Measurements from ENCODE around the gene INCENP. TPM values are rescaled to one million over a fixed set of nuclear protein-coding genes. Genes with fewer than 3 reads are reported as not detected.
A peak's percentile ranks its signal among the peaks of the same experiment; 100 is the strongest.

The INCENP gene
- total RNA-seq, 1 donor from 2014 or later = 21.6 TPM

- intact Hi-C loops (cut with DNase I) = no loop called here
- Histone ChIP-seq H3K27me3 (ENCODE audit: low read depth) (peaks cover 38% of the 10 kb centered on the region), H3K27ac (no peak overlapping the region), H3K36me3 (no peaks in the 10 kb centered on the region), H3K4me1 (peaks cover 8% of the 10 kb centered on the region), H3K4me3 (no peak overlapping the region), H3K9me3 (no peaks in the 10 kb centered on the region)
- ATAC-seq (peak in 1 of 2 donors; percentile 20), DNase-seq (no peak)
- TF ChIP-seq, protein P1, sequence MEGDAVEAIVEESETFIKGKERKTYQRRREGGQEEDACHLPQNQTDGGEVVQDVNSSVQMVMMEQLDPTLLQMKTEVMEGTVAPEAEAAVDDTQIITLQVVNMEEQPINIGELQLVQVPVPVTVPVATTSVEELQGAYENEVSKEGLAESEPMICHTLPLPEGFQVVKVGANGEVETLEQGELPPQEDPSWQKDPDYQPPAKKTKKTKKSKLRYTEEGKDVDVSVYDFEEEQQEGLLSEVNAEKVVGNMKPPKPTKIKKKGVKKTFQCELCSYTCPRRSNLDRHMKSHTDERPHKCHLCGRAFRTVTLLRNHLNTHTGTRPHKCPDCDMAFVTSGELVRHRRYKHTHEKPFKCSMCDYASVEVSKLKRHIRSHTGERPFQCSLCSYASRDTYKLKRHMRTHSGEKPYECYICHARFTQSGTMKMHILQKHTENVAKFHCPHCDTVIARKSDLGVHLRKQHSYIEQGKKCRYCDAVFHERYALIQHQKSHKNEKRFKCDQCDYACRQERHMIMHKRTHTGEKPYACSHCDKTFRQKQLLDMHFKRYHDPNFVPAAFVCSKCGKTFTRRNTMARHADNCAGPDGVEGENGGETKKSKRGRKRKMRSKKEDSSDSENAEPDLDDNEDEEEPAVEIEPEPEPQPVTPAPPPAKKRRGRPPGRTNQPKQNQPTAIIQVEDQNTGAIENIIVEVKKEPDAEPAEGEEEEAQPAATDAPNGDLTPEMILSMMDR (IDR thresholded peaks at IDR 0.05) = no peak
Measured at GRCh38 chr11:62169448-62169847, 45.6 kb downstream of the INCENP start.

- Histone ChIP-seq H3K27me3 (ENCODE audit: low read depth) (peaks cover 38% of the 10 kb centered on the region), H3K4me1 (peaks cover 8% of the 10 kb centered on the region), H3K36me3 (no peaks in the 10 kb centered on the region), H3K27ac (no peak overlapping the region), H3K9me3 (no peaks in the 10 kb centered on the region), H3K4me3 (no peak overlapping the region)
- ATAC-seq = no peak
- intact Hi-C loops (cut with DNase I) = no loop called here
- TF ChIP-seq, protein P1 (IDR thresholded peaks at IDR 0.05) = no peak
- no peak for DNase-seq
Measured at GRCh38 chr11:62169935-62170334, 46.1 kb downstream of the INCENP start.

GRCh38 chr11:62171261-62171723 lies 47.5 kb downstream of the INCENP start:
- DNase-seq = peak; percentile 59
- H3K36me3 ChIP-seq = no peaks in the 10 kb centered on the region
- peak; percentile 81 to 86 for ATAC-seq
- intact Hi-C loops (cut with DNase I) = no loop called here
- H3K27me3 ChIP-seq (ENCODE audit: low read depth) = peaks cover 37% of the 10 kb centered on the region
- no peak overlapping the region for H3K27ac ChIP-seq
- H3K9me3 ChIP-seq = no peaks in the 10 kb centered on the region
- no peak overlapping the region for H3K4me3 ChIP-seq
- H3K4me1 ChIP-seq = peaks cover 8% of the 10 kb centered on the region
- TF ChIP-seq, protein P1 (IDR thresholded peaks at IDR 0.05) = peak; percentile 66

GRCh38 chr11:62172294-62172693 lies 48.5 kb downstream of the INCENP start:
- TF ChIP-seq, protein P1 (IDR thresholded peaks at IDR 0.05) = no peak
- H3K27ac ChIP-seq = no peak overlapping the region
- intact Hi-C loops (cut with DNase I) = no loop called here

DNA sequence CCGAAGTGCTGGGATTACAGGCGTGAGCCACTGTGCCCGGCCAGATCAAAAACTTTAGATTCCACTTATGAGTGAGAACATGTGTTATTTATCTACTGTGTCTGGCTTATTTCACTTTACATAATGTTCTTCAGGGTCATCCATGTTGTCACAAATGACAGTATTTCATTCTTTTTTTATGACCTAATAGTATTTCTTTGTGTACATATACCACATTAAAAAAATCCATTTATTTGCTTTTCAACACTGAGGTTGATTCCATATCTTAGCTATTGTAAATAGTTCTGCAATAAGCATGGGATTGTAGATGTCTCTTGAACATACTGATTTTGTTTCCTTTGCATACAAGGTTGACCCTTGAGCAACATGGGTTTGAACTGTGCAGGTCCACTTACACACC lies 53.0 kb downstream of the INCENP start:
- H3K27me3 ChIP-seq (ENCODE audit: low read depth) = peaks cover 15% of the 10 kb centered on the region
- ATAC-seq (no peak), DNase-seq (no peak)
- intact Hi-C loops (cut with DNase I) = no loop called here
- no peaks in the 10 kb centered on the region for H3K4me1 ChIP-seq
- no peaks in the 10 kb centered on the region for H3K36me3 ChIP-seq
- no peak overlapping the region for H3K27ac ChIP-seq
- no peak overlapping the region for H3K4me3 ChIP-seq
- TF ChIP-seq, protein P1 (IDR thresholded peaks at IDR 0.05) = no peak
- H3K9me3 ChIP-seq = no peaks in the 10 kb centered on the region

More at GRCh38 chr11:62172294-62172693, 48.5 kb downstream of the INCENP start:
- no peak for DNase-seq
- Histone ChIP-seq H3K36me3 (no peaks in the 10 kb centered on the region), H3K27me3 (ENCODE audit: low read depth) (peaks cover 29% of the 10 kb centered on the region), H3K4me1 (peaks cover 8% of the 10 kb centered on the region), H3K4me3 (no peak overlapping the region), H3K9me3 (no peaks in the 10 kb centered on the region)
- ATAC-seq = no peak

All from lower lobe of right lung (tissue), 2 donors.